NT2/D1 (cell line): Measurements from ENCODE around the gene ITSN1.
"Not testable (repeated sequence)": the region's sequence is repeated elsewhere in the genome, so short reads cannot be mapped to it uniquely, and the experiment has no call there.

Source experiments
- DNase-seq: peaks from one replicate; pipeline ENCODE4 v3.0.0-alpha.2; 2011; ENCODE audit warnings: low read depth, low spot score
- H3K27me3 ChIP-seq: 2 replicates; pipeline ENCODE4 v1.6.0; 2011; ENCODE audit warnings: mild to moderate bottlenecking; ENCODE audit not compliant: insufficient read length, insufficient read depth
- H3K36me3 ChIP-seq: 2 replicates; pipeline ENCODE4 v1.6.1; 2011; ENCODE audit warnings: mild to moderate bottlenecking, low read length, mixed read lengths; ENCODE audit not compliant: insufficient read depth, insufficient read length
- H3K4me1 ChIP-seq: 2 replicates; pipeline ENCODE4 v1.5.1; 2011; ENCODE audit not compliant: insufficient read depth, insufficient read length
- H3K4me3 ChIP-seq: 2 replicates; pipeline ENCODE4 v1.5.1; 2011; ENCODE audit warnings: low read depth; ENCODE audit not compliant: insufficient read length
- H3K9ac ChIP-seq: 2 replicates; pipeline ENCODE4 v1.6.0; 2011; ENCODE audit warnings: low read depth; ENCODE audit not compliant: insufficient read length
- H3K9me3 ChIP-seq: 2 replicates; pipeline ENCODE4 v1.5.1; 2011; ENCODE audit warnings: mild to moderate bottlenecking, low read length; ENCODE audit not compliant: insufficient read depth
- SUZ12 ChIP-seq: IDR thresholded peaks from 2 replicates; pipeline ENCODE4 v1.6.1; 2011; ENCODE audit not compliant: insufficient read length, insufficient read depth; ENCODE audit errors: extremely low read depth
- YY1 ChIP-seq: IDR thresholded peaks from 2 replicates; pipeline ENCODE4 v1.6.1; 2011; ENCODE audit not compliant: insufficient read length, insufficient read depth
- ZNF274 ChIP-seq: IDR thresholded peaks from 2 replicates; pipeline ENCODE4 v1.6.1; 2011; ENCODE audit warnings: mild to moderate bottlenecking, low read depth, low read length

The ITSN1 gene

DNA sequence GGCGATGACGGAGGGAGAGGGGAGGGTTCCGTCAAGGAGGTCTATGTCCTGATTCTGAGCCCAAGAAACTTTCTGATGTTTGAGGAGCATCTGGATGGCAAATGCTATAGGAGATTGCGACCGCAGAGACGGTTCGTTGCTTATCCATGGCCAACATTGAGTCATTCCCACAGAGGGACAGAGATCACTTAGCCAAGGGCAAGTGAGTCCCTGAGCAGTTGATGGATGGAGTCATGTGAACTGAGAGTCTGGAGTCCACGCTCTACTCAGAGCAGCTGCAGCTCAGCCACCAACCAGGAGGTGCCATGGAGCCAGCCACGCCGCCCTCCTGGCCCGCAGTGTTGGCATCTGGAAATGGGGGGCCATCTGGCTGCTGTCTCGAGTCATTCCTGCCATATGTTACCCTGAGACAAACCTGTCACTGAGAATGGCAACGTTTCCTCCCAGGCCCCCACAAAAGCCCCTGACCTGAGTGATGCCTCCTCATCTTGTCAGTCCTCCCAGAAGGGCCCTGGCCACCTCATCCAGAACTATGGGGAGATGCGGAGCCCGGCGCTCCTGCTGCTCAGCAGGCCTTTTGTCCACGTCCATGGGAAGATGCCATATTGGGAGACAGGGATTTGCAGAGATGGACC is 214.7 kb downstream of the ITSN1 start:
- H3K9ac ChIP-seq, result no peak overlapping the region
- H3K4me3 ChIP-seq, result no peak overlapping the region
- H3K27me3 ChIP-seq, result no peaks in the 10 kb centered on the region
- no peak for DNase-seq
- no peaks in the 10 kb centered on the region for H3K36me3 ChIP-seq
- no peaks in the 10 kb centered on the region for H3K9me3 ChIP-seq
- peaks cover 19% of the 10 kb centered on the region for H3K4me1 ChIP-seq
- TF ChIP-seq ZNF274 (no peak), SUZ12 (no peak), YY1 (no peak)

DNA sequence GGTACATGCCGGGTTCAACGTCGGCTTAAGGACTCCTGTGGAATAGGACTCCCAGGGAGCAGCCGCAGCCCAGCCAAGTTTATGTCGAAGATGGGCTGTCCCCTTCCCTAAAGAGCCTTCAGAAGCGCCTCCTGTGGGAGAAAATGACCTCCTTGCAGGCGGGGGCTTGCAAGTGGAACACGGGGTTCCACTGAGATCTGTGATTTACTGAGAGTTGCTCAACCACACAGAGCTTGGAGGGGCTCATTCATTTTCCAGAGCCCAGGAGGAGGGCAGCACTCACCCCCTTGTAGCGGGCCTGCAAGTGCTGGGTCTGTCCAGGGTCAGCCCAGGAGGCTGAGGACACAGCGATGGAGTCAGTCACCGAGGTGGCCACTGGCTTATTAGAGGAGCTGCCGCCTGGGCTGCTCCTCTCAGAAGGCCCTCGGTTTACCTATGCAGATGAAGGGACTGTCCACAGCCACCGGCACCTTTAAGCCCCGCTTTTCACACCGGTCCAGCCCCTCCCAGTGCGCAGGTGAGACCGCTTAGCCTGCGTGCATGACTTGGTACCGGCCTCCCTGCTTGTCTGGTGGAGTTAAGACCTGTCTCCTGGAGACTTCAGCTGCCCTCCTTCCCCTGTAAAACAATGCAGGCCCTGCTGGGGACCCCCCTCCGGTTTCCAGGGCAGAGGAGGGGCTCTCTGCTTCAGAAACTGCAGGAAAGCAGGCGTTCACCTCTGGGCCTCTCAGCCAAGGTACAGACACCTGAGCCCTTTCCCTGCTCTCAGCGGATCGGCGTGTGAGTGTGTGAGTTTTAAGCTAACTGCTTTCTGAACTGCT is 215.8 kb downstream of the ITSN1 start:
- peaks cover 19% of the 10 kb centered on the region for H3K4me1 ChIP-seq
- no peaks in the 10 kb centered on the region for H3K36me3 ChIP-seq
- H3K27me3 ChIP-seq, result no peaks in the 10 kb centered on the region
- no peak for TF ChIP-seq SUZ12
- TF ChIP-seq YY1, result no peak
- no peak for TF ChIP-seq ZNF274
- no peak overlapping the region for H3K9ac ChIP-seq
- H3K4me3 ChIP-seq, result no peak overlapping the region
- no peak for DNase-seq
- H3K9me3 ChIP-seq, result no peaks in the 10 kb centered on the region

- Histone ChIP-seq H3K36me3 (no peaks in the 10 kb centered on the region), H3K9me3 (no peaks in the 10 kb centered on the region), H3K27me3 (no peaks in the 10 kb centered on the region), H3K4me1 (peaks cover 19% of the 10 kb centered on the region), H3K4me3 (no peak overlapping the region), H3K9ac (no peak overlapping the region)
- DNase-seq, result no peak
- no peak for TF ChIP-seq ZNF274
- no peak for TF ChIP-seq SUZ12
- no peak for TF ChIP-seq YY1
Observed at GRCh38 chr21:33858667-33859372, 216.5 kb downstream of the ITSN1 start.

- TF ChIP-seq SUZ12, result no peak
- no peak for TF ChIP-seq YY1
- TF ChIP-seq ZNF274, result no peak
- Histone ChIP-seq H3K9ac (no peak overlapping the region), H3K4me3 (no peak overlapping the region), H3K4me1 (peaks cover 16% of the 10 kb centered on the region), H3K9me3 (no peaks in the 10 kb centered on the region), H3K36me3 (no peaks in the 10 kb centered on the region), H3K27me3 (no peaks in the 10 kb centered on the region)
- DNase-seq, result no peak
Observed at GRCh38 chr21:33859373-33860102, 217.2 kb downstream of the ITSN1 start.

- H3K36me3 ChIP-seq, result no peaks in the 10 kb centered on the region
- H3K9ac ChIP-seq, result no peak overlapping the region
- H3K9me3 ChIP-seq, result no peaks in the 10 kb centered on the region
- TF ChIP-seq YY1 (no peak), SUZ12 (no peak), ZNF274 (no peak)
- H3K4me3 ChIP-seq, result no peak overlapping the region
- no peaks in the 10 kb centered on the region for H3K27me3 ChIP-seq
- H3K4me1 ChIP-seq, result peaks cover 13% of the 10 kb centered on the region
- DNase-seq, result no peak
Observed at GRCh38 chr21:33860332-33860879, 218.1 kb downstream of the ITSN1 start.

DNA sequence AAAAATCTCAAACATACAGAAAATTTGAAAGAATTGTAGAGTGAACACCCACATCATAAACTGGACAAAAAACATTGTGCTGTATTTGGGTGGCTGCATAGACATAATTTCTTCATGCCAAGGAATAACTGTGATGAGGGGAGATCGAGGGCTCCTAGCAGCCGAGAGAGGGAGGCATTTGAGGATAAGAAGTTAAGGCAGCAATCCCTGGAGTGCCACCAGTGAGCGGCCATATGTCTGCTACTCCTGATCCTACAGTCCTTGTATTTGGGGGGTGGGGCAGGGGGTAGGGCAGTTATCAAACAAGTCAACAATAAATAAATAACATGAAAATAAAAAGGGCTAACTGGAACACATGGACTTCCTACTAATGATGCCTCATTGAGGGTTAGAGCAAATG is 218.8 kb downstream of the ITSN1 start:
- no peaks in the 10 kb centered on the region for H3K9me3 ChIP-seq
- no peak for DNase-seq
- TF ChIP-seq YY1 (no peak), ZNF274 (no peak), SUZ12 (no peak)
- no peaks in the 10 kb centered on the region for H3K36me3 ChIP-seq
- H3K9ac ChIP-seq, result no peak overlapping the region
- peaks cover 13% of the 10 kb centered on the region for H3K4me1 ChIP-seq
- no peak overlapping the region for H3K4me3 ChIP-seq
- H3K27me3 ChIP-seq, result no peaks in the 10 kb centered on the region

GRCh38 chr21:33863191-33863590 is 220.9 kb downstream of the ITSN1 start:
- DNase-seq, H3K27me3 ChIP-seq, H3K9ac ChIP-seq, H3K36me3 ChIP-seq, H3K4me3 ChIP-seq, H3K9me3 ChIP-seq, H3K4me1 ChIP-seq: not testable (repeated sequence)
